GM18502 (cell line): ENCODE data around the gene PSMC2.
"Not testable (repeated sequence)": the region's sequence is repeated elsewhere in the genome, so short reads cannot be mapped to it uniquely, and the experiment has no call there.

Source experiments
- ATAC-seq: cut with Tn5 transposase; IDR thresholded peaks from one replicate; pipeline ENCODE4 v1.9.1; 2021; ENCODE audit warnings: mild to moderate bottlenecking; ENCODE audit not compliant: unreplicated experiment, poor library complexity

PSMC2 gene

DNA sequence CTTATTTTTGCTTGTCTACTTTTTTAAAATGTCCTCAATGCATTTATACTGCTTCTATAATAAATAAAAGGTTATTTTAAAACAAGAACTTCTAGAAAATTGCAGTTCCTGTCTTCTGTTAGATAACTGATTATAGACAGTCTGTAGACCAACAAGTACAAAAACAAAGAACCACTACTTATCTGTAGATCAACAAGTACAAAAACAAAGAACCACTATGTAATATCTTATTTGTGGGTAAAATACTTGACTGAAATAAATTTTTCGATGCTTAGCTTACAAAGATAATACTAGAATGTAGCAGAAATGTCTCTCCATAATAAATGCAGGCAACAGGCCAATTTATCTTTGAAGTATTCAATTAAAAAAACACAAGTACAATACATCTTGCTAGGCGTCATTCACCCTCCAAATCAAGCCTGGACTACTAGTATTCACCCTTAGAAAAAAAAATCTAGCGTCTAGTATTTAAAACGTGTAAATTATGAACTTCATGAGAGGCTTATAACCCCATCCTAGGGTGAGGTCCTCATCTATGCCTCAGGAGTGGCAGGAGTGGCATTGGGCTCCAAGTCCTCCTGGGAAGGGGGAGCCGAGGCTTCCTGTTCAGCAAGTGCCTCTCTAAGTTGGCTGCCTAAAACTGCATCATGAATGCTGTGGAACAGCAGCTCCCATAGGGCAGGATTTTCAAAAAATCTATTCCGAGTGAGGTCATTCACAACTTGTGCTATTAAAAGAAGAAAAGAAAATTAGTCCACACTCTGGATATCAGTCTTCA is 26.6 kb downstream of the PSMC2 start:
- no peak for ATAC-seq

DNA sequence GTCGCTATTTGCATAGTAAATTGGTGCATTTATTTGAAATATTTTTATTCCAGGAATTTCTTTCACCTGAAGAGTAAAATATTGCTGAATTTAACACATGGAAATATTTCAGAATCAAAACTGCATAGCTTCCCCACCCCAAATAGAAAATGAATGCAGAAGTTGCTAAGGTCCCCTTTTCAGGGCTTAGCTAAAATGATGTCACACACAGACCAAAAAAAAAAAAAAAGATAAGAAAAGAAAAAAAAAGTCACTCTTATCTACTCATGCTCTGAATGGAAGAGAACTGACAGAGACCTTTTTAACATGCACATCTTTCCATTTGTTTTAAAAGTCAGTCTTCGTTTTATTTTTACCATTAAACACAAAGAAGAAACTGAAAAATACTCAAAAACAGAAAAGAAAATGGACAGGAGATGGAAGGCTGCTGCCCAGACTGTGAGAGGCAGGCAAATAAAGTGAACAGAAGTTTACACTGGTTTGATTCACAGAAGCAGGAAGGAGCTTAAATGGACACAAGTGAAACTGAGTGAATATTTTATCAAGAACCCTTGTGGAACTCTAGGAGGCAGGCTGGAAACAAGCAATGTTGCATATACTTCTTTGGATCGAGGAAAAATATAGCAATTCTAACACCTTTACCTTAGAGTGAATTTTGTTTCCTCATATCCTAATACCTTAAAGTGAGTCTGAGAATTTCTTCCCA is 32.0 kb downstream of the PSMC2 start:
- no peak for ATAC-seq

DNA sequence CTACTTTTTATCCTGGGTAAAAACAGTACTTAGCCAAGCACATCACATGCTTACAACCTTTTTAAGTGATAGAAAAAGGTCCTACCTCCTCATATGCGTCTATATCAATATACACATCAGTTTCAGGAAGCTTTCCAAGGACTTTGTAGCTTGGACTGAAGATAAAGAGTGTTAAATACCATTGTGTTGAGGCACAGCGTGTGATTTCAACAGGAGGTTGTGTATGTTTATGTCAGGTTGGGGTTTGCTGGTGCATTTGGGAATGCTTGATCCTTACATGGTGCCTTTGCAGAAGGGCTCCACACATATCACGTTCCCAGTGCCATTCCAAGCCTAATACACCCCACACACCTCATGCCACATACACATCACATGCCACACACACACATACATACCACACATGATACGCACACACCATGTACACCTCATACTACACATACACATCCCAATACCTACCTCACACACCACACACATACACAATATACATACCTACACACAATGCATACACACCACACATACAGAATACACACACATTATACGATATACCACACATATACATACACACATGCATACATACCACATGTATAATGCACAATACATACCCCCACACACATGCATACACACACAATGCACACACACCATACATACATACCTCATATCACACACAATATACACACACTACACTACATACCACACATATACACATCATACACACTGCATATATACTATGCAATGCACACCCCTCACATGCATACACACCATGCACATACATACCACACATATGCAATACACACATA is 33.1 kb downstream of the PSMC2 start:
- ATAC-seq = no peak

DNA sequence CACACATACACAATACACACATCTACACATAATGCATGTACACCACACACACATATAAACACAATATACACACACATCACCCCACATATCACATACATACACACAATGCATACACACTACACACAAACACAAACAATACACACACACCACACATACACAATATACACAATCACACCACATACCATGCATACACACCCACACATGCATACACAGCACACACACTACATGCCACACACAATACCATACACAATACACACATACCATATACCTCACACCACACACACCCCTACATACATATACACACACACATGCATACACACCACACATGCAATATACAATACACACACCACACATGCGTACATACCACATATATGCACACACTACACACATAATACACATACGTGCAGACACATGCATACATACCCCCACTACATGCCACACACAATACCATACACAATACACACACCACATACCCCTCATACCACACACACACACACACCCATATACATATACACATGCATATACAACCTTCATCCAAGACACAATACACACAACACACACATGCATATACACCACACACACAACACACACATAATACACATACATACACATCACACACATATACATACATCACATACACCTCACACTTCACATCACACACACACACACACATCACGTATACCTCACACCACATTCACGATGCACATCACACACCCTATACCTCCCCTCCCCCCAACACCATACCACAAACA is 34.0 kb downstream of the PSMC2 start:
- ATAC-seq = no peak

DNA sequence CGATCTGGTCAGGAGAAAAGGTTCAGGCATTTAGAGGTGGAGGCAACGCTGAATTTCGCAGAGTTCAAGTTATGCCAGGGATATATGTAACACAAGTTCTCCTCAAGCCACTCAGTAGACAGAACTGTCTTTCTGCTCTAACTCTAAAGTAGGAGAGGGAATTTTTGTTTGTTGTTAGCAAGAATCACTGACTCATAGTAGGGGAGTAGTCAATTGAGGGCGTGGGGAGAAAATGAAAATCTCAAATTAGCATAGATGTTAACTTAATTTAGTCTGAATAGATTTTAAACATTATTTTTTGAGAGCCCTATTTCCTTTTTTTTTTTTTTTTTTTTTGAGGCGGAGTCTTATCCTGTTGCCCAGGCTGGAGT is 34.6 kb downstream of the PSMC2 start:
- ATAC-seq = no peak

DNA sequence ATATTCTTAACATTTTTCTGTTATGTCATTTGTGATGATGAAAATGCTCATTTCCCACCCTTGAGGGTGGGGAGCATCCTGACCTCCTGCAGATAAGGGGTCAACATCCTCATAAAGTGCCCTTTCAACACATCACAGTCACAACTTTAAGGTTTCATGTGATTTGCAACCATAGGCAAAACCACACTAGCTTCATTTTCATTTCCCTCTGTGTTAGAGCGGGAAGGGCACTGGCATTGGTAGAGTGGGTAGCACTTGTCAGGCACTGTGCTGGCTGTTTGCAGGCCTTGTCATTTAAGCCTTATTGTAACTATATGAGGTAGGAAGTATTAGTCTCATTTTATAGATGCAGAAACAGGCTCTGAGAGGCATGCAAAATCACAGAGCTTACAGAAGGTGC is 39.8 kb downstream of the PSMC2 start:
- no peak for ATAC-seq

DNA sequence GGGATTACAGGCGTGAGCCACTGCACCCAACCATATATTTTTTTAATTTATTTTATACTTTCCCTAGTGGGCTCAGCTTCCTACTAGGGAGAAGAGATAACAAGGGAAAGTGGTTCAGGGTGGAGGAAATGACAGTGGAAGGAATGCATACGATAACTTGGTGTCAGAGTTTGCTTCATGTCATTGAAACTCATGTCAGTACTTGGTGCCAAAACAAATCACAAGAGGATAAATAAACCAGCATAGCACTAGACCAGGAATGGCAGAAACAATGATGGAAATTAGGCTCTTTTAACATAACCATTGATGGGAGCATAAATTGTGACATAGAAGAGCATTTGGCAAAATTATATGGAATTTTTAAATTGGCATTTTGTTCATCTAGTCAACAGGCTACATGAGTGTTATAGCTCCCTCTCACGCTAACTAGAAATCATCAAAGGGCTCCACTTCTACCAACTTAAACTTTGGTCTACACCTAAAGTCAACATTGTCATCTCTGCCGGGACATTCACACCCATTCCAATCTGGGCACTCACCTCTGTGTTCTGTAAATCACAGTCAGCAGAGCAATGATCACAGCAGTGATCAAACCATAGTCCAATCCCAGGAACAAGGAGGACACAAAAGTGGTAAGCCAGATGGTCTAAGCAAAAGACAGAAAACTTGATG is 41.2 kb downstream of the PSMC2 start:
- no peak for ATAC-seq

DNA sequence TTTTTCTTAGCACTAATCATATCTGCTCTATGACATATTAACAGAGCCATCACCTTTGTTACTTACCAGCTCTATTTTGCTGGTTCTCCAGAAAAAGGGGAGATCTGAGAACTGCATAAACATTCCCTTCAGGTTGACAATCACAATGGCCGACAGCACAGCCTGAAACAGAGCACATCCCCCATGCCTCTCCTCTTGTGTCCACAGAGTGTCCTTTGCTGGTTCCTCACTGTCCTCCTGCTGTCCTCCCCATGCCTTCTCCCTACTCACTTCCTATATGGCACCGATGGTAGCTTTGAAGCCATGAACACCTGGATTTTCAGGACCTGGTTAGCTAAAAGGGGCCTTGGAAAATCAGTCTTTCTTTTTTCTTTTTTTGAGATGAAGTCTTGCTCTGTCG is 41.8 kb downstream of the PSMC2 start:
- ATAC-seq = no peak

DNA sequence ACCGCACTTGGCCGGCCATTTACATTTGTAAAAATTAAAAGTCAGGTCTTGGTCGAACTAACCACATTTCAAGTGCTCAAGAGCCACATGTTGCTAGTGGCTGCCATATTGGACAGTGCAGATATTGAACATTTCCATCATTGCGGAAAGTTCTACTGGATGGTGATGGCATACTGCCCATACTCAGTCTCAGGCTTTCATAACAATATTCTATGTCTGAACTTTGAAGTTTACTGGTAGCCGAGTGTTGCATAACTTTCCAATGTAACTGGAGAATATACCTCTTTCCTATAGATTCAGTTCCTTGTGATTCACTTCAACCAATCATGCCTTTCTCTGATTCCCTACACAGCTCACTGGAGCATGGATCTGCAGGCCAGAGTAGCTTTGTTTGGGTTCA is 43.7 kb downstream of the PSMC2 start:
- ATAC-seq = no peak

DNA sequence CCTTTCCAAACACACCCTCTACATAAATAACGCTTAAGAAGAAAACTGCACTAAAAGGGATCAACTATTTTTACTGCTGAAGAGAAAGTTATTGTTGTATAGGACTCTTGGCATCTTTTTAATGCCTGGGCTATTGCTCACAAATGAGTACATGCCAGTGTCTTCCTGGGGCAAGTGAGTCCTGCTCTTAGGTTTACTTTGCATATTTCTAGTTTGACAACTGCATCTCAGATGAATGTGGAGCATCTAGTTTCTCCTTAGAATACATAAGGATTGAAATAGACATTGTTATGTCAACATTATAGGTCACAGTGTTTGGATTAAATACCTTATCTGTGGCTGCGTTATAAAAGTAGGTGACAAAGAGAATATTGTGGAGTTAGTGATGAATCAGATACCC is 44.5 kb downstream of the PSMC2 start:
- ATAC-seq = no peak

DNA sequence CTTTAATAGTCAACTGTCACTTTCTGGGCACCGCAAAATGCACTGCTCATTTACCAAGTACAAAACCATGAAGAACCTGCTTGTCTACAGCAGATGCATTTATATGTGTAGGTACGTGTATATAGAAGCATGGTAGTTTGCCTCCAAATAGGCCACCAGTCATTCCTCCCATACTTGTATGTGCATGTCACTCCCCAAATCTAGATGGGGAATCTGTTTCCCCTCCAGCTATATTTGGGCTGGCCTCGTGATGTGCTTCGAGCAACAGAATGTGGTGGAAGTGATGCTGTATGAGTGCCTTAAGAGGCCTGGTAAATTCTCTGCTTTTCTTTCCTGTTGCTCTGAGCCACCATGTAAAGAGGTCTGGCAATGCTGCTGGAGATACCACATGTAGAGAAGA is 47.1 kb downstream of the PSMC2 start:
- no peak for ATAC-seq

DNA sequence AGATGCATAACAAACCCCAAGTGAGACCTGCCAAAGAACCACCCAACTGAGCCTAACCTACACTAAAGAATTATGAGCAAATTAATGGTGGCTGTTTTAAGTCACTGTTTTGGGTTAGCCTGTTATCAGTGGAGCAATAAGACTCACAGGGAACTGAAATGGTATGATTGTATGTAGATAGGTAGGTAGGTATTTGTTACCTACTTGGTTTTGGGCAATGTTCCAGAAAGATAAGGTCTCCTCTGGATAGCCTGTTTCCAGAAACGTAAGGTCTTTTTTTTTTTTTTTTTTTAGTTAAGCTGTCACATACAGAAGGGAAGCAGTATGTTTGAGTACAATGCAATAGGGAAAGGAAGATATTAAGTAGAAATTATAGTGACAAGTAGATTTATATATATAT is 47.6 kb downstream of the PSMC2 start:
- ATAC-seq = no peak

DNA sequence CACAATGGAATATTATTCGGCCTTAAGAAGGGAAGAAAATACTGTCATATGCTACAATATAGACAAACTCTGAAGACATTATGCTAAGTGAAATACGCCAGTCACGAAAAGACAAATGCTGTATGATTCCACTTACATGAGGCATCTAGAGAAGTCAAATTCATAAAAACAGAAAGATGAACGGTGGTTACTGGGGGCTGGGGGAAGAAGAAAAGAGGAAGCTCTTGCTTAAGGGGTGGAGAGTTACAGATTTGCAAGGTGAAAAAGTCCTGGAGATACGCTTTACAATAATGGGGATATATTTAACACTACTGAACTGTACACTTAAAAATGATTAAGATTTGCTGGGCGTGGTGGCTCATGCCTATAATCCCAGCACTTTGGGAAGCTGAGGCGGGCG is 49.0 kb downstream of the PSMC2 start:
- ATAC-seq = no peak

DNA sequence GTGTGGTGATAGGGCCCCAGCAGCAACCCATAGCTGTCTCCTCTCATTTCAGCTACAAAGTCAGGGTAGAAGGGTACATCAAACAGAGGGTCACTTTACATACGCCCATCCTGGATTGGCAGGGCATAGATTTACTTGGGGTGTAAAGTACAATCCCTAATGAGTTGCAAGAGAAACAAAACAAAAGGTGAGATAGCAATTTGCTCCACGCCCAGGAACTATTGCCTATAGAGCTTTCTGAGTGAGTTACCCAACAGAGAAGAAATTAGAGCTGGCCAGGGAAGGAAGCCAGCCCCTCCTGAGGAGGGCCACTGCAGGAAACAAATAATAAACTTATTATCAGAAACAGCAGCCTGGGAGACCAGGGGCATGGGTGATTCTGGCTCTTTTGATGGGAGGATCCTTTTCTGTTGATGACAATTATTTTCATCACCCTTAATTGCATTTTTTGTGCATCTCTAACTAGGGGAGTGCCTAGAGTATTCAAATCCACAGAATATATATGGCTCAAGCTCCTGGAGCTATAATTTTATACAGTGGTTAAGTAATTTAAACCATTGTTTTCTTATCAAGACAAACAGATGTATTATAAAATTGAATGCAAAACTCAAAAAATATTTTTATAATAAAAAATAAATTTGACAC is 51.2 kb downstream of the PSMC2 start:
- no peak for ATAC-seq

DNA sequence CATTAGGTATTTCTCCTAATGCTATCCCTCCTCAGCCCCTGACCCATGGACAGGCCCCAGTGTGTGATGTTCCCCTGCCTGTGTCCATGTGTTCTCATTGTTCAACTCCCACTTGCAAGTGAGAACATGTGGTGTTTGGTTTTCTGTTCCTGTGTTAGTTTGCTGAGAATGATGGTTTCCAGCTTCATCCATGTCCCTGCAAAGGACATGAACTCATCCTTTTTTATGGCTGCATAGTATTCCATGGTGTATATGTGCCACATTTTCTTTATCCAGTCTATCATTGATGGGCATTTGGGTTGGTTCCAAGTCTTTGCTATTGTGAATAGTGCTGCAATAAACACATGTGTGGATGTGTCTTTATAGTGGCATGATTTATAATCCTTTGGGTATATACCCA is 52.2 kb downstream of the PSMC2 start:
- not testable (repeated sequence) for ATAC-seq

DNA sequence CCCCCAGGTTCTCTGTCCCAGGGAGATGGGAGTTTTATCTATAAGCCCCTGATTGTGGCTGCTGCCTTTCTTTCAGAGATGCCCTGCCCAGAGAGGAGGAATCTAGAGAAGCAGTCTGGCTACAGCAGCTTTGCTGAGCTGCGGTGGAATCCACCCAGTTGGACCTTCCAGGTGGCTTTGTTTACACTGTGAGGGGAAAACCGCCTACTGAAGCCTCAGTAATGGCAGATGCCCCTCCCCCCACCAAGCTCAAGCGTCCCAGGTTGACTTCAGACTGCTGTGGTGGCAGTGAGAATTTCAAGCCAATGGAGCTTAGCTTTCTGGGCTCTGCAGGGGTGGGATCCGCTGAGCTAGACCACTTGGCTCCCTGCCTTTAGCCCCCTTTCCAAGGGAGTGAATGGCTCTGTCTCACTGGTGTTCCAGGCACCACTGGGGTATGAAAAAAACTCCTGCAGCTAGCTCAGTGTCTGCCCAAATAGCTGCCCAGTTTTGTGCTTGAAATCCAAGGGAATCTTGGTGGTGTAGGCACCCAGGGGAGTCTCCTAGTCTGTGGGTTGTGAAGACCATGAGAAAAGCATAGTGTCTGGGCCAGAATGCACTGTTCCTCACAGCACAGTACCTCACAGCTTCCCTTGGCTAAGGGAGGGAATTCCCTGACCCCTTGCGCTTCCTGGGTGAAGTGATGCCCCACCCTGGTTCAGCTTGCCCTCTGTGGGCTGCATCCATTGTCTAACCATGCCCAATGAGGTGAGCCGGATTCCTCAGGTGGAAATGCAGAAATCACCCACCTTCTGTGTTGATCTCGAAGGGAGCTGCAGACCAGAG is 58.6 kb downstream of the PSMC2 start:
- ATAC-seq = not testable (repeated sequence)

DNA sequence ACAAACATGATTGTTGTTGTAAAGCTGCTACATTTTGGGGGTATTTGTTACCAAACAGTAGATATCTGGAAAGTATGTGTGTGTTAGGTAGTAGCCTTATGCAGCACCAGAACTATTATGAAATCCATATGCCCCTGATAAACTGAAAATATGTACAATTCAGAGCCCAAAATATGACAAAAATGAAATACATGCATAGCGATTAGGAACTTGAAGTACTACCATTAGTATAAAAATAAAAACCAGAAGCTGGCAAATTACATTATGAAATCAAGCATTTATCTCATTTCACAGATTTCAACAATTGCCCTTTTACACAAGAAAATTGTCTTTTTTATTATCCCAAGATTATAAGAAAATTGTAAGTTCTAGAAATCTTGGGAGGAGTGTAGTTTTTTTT is 64.7 kb downstream of the PSMC2 start:
- ATAC-seq = no peak

DNA sequence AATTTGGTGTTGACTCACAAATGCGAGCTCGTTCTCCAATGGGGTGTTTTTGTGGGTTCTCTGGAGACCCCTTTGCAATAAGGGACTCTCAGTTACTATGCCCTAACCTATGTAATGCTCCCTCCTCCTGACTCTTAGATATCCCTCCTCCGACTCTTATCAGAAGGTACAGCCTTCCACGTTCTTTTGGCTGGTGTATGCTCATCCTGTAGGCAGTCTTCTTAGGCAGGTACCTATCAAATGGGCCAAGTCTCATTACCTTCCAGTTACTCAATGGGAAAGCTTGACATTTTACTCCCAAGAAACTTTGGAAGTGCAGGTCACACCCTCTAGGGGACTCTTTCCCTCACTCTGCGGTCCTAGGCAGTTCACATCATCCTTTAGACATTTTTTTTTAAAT is 66.0 kb downstream of the PSMC2 start:
- ATAC-seq = no peak

DNA sequence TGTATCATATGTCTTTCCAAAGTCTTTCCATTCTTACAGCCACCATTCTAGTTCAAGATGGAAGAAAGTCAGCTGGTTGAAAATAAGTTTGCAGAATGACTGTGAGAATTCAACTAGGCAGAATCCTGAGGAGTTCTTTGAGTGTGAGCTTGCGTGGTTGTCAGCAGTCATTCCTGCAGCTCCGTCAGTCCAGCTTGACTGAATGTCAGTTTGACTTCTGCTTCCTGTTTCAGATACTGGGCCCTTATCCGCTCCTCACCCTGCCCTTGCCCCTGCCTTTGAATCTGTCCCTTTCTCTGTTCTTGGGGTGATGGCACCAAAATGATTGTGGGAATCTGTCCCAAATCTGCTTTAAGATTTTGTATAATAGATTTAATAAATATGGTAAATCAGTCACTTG is 70.8 kb downstream of the PSMC2 start:
- ATAC-seq = no peak
